Daoy (cell line): ENCODE data around the gene DRC3. TPM values are rescaled to one million over a fixed set of nuclear protein-coding genes. Genes with fewer than 3 reads are reported as not detected.

Experiments used
- DNase-seq: peaks from one replicate; pipeline ENCODE4 v3.0.0-alpha.2; 2015; ENCODE audit warnings: low read depth
- total RNA-seq: library from RNA; depleted of rRNA; stranded (reverse); fragments of >200 nt; shearing (Covaris generic); gene quantifications from 2 replicates; pipeline ENCODE4 v1.2.3, GENCODE V29; 2014; rRNA removed

Gene DRC3
- total RNA-seq, 1 experiment from 2014 or later: 1.1 TPM

DNA sequence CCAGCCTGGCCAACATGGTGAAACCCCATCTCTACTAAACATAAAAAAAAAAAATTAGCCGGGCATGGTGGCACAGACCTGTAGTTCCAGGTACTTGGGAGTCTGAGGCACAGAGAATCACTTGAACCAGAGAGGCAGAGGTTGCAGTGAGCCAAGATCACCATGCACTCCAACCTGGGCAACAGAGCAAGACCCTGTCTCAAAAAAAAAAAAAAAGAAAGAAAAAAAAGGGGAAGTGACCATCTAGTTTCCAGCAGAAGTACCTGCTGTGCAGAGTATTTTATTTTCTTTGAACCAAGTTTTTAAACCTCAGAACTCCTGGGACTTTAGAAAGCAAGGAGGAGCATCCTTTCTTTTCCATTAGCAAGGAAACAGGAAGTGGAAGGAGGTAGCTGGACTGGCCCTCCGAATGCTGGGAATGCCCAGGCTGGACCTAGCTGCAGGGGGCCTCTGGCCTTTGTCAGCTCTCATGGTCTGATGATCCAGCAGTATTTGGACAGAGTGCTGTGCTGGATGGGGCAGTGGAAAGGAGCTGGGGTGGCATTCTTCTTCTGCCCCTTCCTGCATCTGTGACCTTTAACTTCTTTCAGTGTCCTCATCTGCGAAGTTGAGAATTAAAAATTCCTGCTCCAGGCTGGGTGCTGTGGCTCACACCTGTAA, 73.2 kb downstream of the DRC3 start:
- no peak for DNase-seq

DNA sequence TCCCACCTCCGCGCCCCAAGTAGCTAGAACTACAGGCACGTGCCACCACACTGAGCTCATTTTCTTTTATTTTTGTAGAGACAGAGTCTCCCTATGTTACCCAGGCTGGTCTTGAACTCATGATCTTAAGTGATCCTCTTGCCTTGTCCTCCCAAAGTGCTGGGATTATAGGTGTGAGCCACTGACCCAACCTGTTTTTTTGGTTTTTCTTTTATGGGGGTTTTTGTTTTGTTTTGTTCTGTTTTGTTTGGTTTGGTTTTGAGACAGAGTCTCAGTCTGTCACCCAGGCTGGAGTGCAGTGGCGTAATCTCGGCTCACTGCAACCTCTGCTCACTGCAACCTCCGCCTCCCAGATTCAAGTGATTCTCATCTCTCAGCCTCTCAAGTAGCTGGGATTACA, 82.9 kb downstream of the DRC3 start:
- DNase-seq: no peak

DNA sequence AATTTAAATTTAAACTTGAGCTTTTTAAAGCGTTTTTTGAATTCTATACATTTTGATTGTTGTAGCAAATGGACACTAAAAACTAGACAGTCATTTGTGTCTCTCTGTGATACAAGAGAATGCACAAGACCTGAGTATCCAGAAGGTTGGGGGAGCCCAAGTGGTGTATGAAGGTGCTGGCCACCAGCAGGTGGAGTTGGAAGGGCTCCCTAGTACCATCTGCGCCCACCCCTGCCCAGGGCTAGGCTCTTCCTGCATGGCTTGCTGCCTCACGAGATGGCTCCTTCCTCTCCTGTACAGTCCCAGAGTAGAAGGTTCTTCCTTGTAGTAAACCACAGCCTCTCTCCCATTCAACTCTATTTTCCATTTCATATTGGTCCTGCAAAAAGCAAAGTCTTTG, 83.6 kb downstream of the DRC3 start:
- DNase-seq: no peak

DNA sequence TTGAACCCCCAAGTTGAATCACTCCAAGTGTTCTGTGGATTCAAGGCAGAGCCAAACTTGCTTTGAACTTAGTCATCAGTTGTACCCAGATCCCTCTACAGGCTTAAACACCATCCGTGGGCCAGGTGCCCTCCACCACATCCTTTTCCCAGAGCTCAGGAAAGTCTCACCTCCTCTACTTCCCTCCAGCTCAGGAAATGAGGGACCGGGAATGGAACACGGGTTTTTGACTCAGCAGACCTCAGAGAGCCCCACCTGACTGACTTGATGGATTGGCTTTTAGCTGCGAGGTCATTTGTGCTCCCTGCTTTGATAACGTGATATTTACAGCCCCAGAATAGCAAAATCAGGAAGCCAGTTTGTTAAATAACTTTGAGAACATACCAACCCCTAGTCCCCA, 86.6 kb downstream of the DRC3 start:
- DNase-seq: no peak

GRCh38 chr17:18064053-18064452, 91.4 kb downstream of the DRC3 start:
- DNase-seq: no peak

DNA sequence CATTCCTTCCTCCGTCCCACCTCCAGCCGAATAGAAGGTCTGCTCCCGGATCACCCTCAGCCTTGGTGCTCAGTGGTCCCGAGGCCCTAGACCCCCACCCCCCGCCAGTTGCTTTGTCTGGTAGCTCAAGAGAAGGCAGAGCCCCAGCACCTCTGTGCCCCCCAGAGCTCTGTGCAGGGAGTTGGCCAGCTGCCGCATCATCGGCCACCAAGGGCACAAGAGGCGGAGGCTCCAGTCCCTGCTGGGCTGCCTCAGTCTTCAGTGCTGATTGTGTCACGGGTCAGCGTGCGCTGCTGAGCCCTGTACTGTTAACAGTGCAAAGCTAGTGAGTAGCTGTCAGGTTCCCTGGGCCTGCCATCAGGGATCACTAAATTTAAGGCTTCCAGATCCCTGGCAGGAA, 92.9 kb downstream of the DRC3 start:
- DNase-seq: no peak

Other genes starting within 250 kb of the DRC3 start
- gene SREBF1, start 135.9 kb upstream of the DRC3 start, total RNA-seq: 19.1 and 24.7 TPM in 2 replicates
- gene TOM1L2, start 462 bp upstream of the DRC3 start, total RNA-seq: 13.7 and 14.9 TPM in 2 replicates
- gene ATPAF2, start 66.3 kb downstream of the DRC3 start, total RNA-seq: 20.2 and 21.6 TPM in 2 replicates
- 2.7 and 5.5 TPM in 2 replicates for gene GID4, start 66.5 kb downstream of the DRC3 start, total RNA-seq
- gene DRG2, start 115.1 kb downstream of the DRC3 start, total RNA-seq: 41.4 and 64.6 TPM in 2 replicates
- gene MYO15A, start 135.9 kb downstream of the DRC3 start, total RNA-seq: 0.15 TPM in 1 of 2 replicates, not detected in the other
- gene ALKBH5, start 211.0 kb downstream of the DRC3 start, total RNA-seq: 88.0 and 94.3 TPM in 2 replicates